ENCODE data around the gene ANTXR1.

Gene ANTXR1

GRCh38 chr2:69167469-69167822 is 154.5 kb downstream of the ANTXR1 start:
- ChIA-PET CTCF (interaction anchor here (0.5 kb wide), 1 partner anchor 356 kb away, joined by 3 read pairs; no protein-coding TSS in a partner anchor), POLR2A (no interaction called here)
- Histone ChIP-seq H3K4me3 (ENCODE audit: control insufficient read depth in 1 of 7, extremely low read depth in 1 of 7, insufficient read depth in 4 of 7, low read depth in 2 of 7, low read length in 6 of 7) (no peak overlapping the region), H3K27me3 (replicated peaks in 2 of 5; ENCODE audit: control insufficient read depth in 4 of 5, insufficient read depth in 5 of 5, low read length in 4 of 5) (peaks cover 0 to 8% (median 0%) of the 10 kb centered on the region in 5 experiments), H3K27ac (ENCODE audit: insufficient read depth in 1 of 2, low read depth in 1 of 2, low read length in 2 of 2, poor library complexity in 1 of 2, severe bottlenecking in 2 of 2) (no peak overlapping the region), H3K9me3 (ENCODE audit: control extremely low read depth in 1 of 5, control insufficient read depth in 4 of 5, insufficient read depth in 2 of 5, low read depth in 1 of 5, low read length in 4 of 5) (no peaks in the 10 kb centered on the region), H3K36me3 (ENCODE audit: control insufficient read depth in 4 of 4, insufficient read depth in 4 of 4, low read length in 3 of 4) (no peaks in the 10 kb centered on the region), H3K4me1 (ENCODE audit: control extremely low read depth in 1 of 4, control insufficient read depth in 4 of 4, insufficient read depth in 4 of 4, low read length in 3 of 4) (peaks cover 21 to 30% (median 23%) of the 10 kb centered on the region in 4 experiments)
- 100% methylated on average over 3 of the region's 4 CpGs for WGBS (ENCODE audit: insufficient coverage)
- DNase-seq = no peak

GRCh38 chr2:69168144-69168813 is 155.3 kb downstream of the ANTXR1 start:
- Histone ChIP-seq H3K9me3 (ENCODE audit: control extremely low read depth in 1 of 5, control insufficient read depth in 4 of 5, insufficient read depth in 2 of 5, low read depth in 1 of 5, low read length in 4 of 5) (no peaks in the 10 kb centered on the region), H3K36me3 (ENCODE audit: control insufficient read depth in 4 of 4, insufficient read depth in 4 of 4, low read length in 3 of 4) (no peaks in the 10 kb centered on the region), H3K27me3 (replicated peaks in 2 of 5; ENCODE audit: control insufficient read depth in 4 of 5, insufficient read depth in 5 of 5, low read length in 4 of 5) (peaks cover 0 to 8% (median 0%) of the 10 kb centered on the region in 5 experiments), H3K4me3 (ENCODE audit: control insufficient read depth in 1 of 7, extremely low read depth in 1 of 7, insufficient read depth in 4 of 7, low read depth in 2 of 7, low read length in 6 of 7) (no peak overlapping the region), H3K27ac (ENCODE audit: insufficient read depth in 1 of 2, low read depth in 1 of 2, low read length in 2 of 2, poor library complexity in 1 of 2, severe bottlenecking in 2 of 2) (no peak overlapping the region), H3K4me1 (ENCODE audit: control extremely low read depth in 1 of 4, control insufficient read depth in 4 of 4, insufficient read depth in 4 of 4, low read length in 3 of 4) (peaks cover 15 to 21% (median 17%) of the 10 kb centered on the region in 4 experiments)
- 100% methylated on average over 1 of the region's 3 CpGs for WGBS (ENCODE audit: insufficient coverage)
- CTCF ChIA-PET = interaction anchor here (0.5 kb wide), 1 partner anchor 1111 kb away, joined by 4 read pairs; no protein-coding TSS in a partner anchor
- POLR2A ChIA-PET = no interaction called here
- no peak for DNase-seq

GRCh38 chr2:69168950-69169654 is 156.1 kb downstream of the ANTXR1 start:
- POLR2A ChIA-PET = no interaction called here
- WGBS (ENCODE audit: insufficient coverage) = 100% methylated on average over 5 of the region's 6 CpGs
- CTCF ChIA-PET = interaction anchor here (0.5 kb wide), 1 partner anchor 1112 kb away, joined by 4 read pairs; no protein-coding TSS in a partner anchor
- H3K27me3 ChIP-seq (replicated peaks in 2 of 5; ENCODE audit: control insufficient read depth in 4 of 5, insufficient read depth in 5 of 5, low read length in 4 of 5) = peaks cover 0 to 8% (median 0%) of the 10 kb centered on the region in 5 experiments
- no peaks in the 10 kb centered on the region for H3K9me3 ChIP-seq (ENCODE audit: control extremely low read depth in 1 of 5, control insufficient read depth in 4 of 5, insufficient read depth in 2 of 5, low read depth in 1 of 5, low read length in 4 of 5)
- H3K27ac ChIP-seq (ENCODE audit: insufficient read depth in 1 of 2, low read depth in 1 of 2, low read length in 2 of 2, poor library complexity in 1 of 2, severe bottlenecking in 2 of 2) = no peak overlapping the region
- H3K36me3 ChIP-seq (ENCODE audit: control insufficient read depth in 4 of 4, insufficient read depth in 4 of 4, low read length in 3 of 4) = no peaks in the 10 kb centered on the region
- no peak for DNase-seq
- no peak overlapping the region for H3K4me3 ChIP-seq (ENCODE audit: control insufficient read depth in 1 of 7, extremely low read depth in 1 of 7, insufficient read depth in 4 of 7, low read depth in 2 of 7, low read length in 6 of 7)
- H3K4me1 ChIP-seq (ENCODE audit: control extremely low read depth in 1 of 4, control insufficient read depth in 4 of 4, insufficient read depth in 4 of 4, low read length in 3 of 4) = peaks cover 9 to 15% (median 11%) of the 10 kb centered on the region in 4 experiments

GRCh38 chr2:69169655-69170389 is 156.8 kb downstream of the ANTXR1 start:
- ChIA-PET CTCF (no interaction called here), POLR2A (no interaction called here)
- H3K9me3 ChIP-seq (ENCODE audit: control extremely low read depth in 1 of 5, control insufficient read depth in 4 of 5, insufficient read depth in 2 of 5, low read depth in 1 of 5, low read length in 4 of 5) = no peaks in the 10 kb centered on the region
- H3K27ac ChIP-seq (ENCODE audit: insufficient read depth in 1 of 2, low read depth in 1 of 2, low read length in 2 of 2, poor library complexity in 1 of 2, severe bottlenecking in 2 of 2) = no peak overlapping the region
- no peaks in the 10 kb centered on the region for H3K36me3 ChIP-seq (ENCODE audit: control insufficient read depth in 4 of 4, insufficient read depth in 4 of 4, low read length in 3 of 4)
- H3K4me3 ChIP-seq (ENCODE audit: control insufficient read depth in 1 of 7, extremely low read depth in 1 of 7, insufficient read depth in 4 of 7, low read depth in 2 of 7, low read length in 6 of 7) = no peak overlapping the region
- DNase-seq = no peak
- H3K27me3 ChIP-seq (replicated peaks in 2 of 5; ENCODE audit: control insufficient read depth in 4 of 5, insufficient read depth in 5 of 5, low read length in 4 of 5) = peaks cover 0 to 8% (median 0%) of the 10 kb centered on the region in 5 experiments
- peaks cover 3 to 9% (median 6%) of the 10 kb centered on the region in 4 experiments for H3K4me1 ChIP-seq (ENCODE audit: control extremely low read depth in 1 of 4, control insufficient read depth in 4 of 4, insufficient read depth in 4 of 4, low read length in 3 of 4)
- 92% methylated on average over 4 of the region's 11 CpGs for WGBS (ENCODE audit: insufficient coverage)

- Histone ChIP-seq H3K9me3 (ENCODE audit: control extremely low read depth in 1 of 5, control insufficient read depth in 4 of 5, insufficient read depth in 2 of 5, low read depth in 1 of 5, low read length in 4 of 5) (no peaks in the 10 kb centered on the region), H3K27me3 (replicated peaks in 2 of 5; ENCODE audit: control insufficient read depth in 4 of 5, insufficient read depth in 5 of 5, low read length in 4 of 5) (peaks cover 0 to 8% (median 0%) of the 10 kb centered on the region in 5 experiments), H3K27ac (ENCODE audit: insufficient read depth in 1 of 2, low read depth in 1 of 2, low read length in 2 of 2, poor library complexity in 1 of 2, severe bottlenecking in 2 of 2) (no peak overlapping the region), H3K4me3 (ENCODE audit: control insufficient read depth in 1 of 7, extremely low read depth in 1 of 7, insufficient read depth in 4 of 7, low read depth in 2 of 7, low read length in 6 of 7) (no peak overlapping the region), H3K4me1 (ENCODE audit: control extremely low read depth in 1 of 4, control insufficient read depth in 4 of 4, insufficient read depth in 4 of 4, low read length in 3 of 4) (peaks cover 0 to 5% (median 0%) of the 10 kb centered on the region in 4 experiments), H3K36me3 (ENCODE audit: control insufficient read depth in 4 of 4, insufficient read depth in 4 of 4, low read length in 3 of 4) (no peaks in the 10 kb centered on the region)
- DNase-seq = no peak
- 95% methylated on average over 3 of the region's 3 CpGs for WGBS (ENCODE audit: insufficient coverage)
- ChIA-PET CTCF (no interaction called here), POLR2A (no interaction called here)
Measured at GRCh38 chr2:69170661-69171060, 157.7 kb downstream of the ANTXR1 start.

- Histone ChIP-seq H3K4me3 (ENCODE audit: control insufficient read depth in 1 of 7, extremely low read depth in 1 of 7, insufficient read depth in 4 of 7, low read depth in 2 of 7, low read length in 6 of 7) (no peak overlapping the region), H3K27me3 (replicated peaks in 2 of 5; ENCODE audit: control insufficient read depth in 4 of 5, insufficient read depth in 5 of 5, low read length in 4 of 5) (peaks cover 0 to 8% (median 0%) of the 10 kb centered on the region in 5 experiments), H3K36me3 (ENCODE audit: control insufficient read depth in 4 of 4, insufficient read depth in 4 of 4, low read length in 3 of 4) (no peaks in the 10 kb centered on the region), H3K9me3 (ENCODE audit: control extremely low read depth in 1 of 5, control insufficient read depth in 4 of 5, insufficient read depth in 2 of 5, low read depth in 1 of 5, low read length in 4 of 5) (no peaks in the 10 kb centered on the region), H3K4me1 (ENCODE audit: control extremely low read depth in 1 of 4, control insufficient read depth in 4 of 4, insufficient read depth in 4 of 4, low read length in 3 of 4) (peaks cover 0 to 5% (median 0%) of the 10 kb centered on the region in 4 experiments), H3K27ac (ENCODE audit: insufficient read depth in 1 of 2, low read depth in 1 of 2, low read length in 2 of 2, poor library complexity in 1 of 2, severe bottlenecking in 2 of 2) (no peak overlapping the region)
- WGBS (ENCODE audit: insufficient coverage) = 100% methylated on average over 1 of the region's 5 CpGs
- ChIA-PET CTCF (interaction anchor here (2.6 kb wide), 1 partner anchor 9 kb away, joined by 9 read pairs; no protein-coding TSS in a partner anchor), POLR2A (no interaction called here)
- DNase-seq = no peak
Measured at GRCh38 chr2:69171116-69171896, 158.3 kb downstream of the ANTXR1 start.

Measured in common myeloid progenitor, CD34-positive (primary cell).